ENCODE measurements around the gene RBFOX2.

DNA sequence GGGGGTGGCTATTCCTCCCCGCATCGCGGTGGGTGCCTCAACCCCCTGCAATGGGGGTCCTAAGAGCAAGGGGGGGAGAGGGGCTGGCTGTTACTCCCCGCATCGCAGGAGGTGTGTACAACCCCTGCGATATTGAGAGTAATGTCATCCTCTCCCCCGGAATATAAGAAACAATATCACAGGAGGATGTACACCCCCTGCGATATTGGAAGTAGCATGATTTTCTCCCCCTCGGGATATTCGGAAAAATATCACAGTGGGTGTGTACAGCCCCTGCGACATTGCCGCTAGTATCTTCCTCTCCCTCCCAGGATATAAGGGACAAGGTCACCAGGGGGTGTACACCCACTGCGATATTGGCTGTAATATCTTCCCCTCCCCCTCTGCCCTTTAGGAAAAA lies 333.4 kb downstream of the RBFOX2 start:
- TF ChIP-seq EZH2 (IDR thresholded peaks at IDR 0.05; ENCODE audit: low read length, missing control alignments): no peak
- TF ChIP-seq, protein P1, sequence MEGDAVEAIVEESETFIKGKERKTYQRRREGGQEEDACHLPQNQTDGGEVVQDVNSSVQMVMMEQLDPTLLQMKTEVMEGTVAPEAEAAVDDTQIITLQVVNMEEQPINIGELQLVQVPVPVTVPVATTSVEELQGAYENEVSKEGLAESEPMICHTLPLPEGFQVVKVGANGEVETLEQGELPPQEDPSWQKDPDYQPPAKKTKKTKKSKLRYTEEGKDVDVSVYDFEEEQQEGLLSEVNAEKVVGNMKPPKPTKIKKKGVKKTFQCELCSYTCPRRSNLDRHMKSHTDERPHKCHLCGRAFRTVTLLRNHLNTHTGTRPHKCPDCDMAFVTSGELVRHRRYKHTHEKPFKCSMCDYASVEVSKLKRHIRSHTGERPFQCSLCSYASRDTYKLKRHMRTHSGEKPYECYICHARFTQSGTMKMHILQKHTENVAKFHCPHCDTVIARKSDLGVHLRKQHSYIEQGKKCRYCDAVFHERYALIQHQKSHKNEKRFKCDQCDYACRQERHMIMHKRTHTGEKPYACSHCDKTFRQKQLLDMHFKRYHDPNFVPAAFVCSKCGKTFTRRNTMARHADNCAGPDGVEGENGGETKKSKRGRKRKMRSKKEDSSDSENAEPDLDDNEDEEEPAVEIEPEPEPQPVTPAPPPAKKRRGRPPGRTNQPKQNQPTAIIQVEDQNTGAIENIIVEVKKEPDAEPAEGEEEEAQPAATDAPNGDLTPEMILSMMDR (conservative IDR thresholded peaks at IDR 0.05 in 1 of 2, IDR thresholded peaks at IDR 0.05 in 1 of 2; ENCODE audit: low read depth in 1 of 2, low read length in 2 of 2): no peak

All from fibroblast of lung (primary cell).